Fibroblast of the aortic adventitia (primary cell): ENCODE data around the gene TUBGCP2. TPM values are rescaled to one million over a fixed set of nuclear protein-coding genes. Genes with fewer than 3 reads are reported as not detected.

Source experiments
- DNase-seq: peaks from one replicate; pipeline ENCODE4 v3.0.0-alpha.2; 2010; ENCODE audit warnings: low read depth
- H3K4me3 ChIP-seq: 2 replicates; pipeline ENCODE4 v1.5.1; 2011; ENCODE audit warnings: low read depth, mild to moderate bottlenecking, control low read depth, low read length, moderate library complexity
- CTCF ChIP-seq: IDR thresholded peaks from 2 replicates; pipeline ENCODE4 v1.5.1; 2011; ENCODE audit warnings: mild to moderate bottlenecking, low read length, control low read depth, inconsistent platforms; ENCODE audit not compliant: insufficient read depth
- total RNA-seq: library from RNA; depleted of rRNA; stranded (reverse); fragments of >200 nt; gene quantifications from 2 replicates; pipeline ENCODE4 v1.2.3, GENCODE V29; 2012; ENCODE audit warnings: low replicate concordance

The TUBGCP2 gene
- total RNA-seq, 1 donor: 72.8 TPM

GRCh38 chr10:133339708-133340380 is 31.2 kb upstream of the TUBGCP2 start:
- H3K4me3 ChIP-seq: no peak overlapping the region
- no peak for TF ChIP-seq CTCF
- no peak for DNase-seq

GRCh38 chr10:133338080-133339071 is 29.7 kb upstream of the TUBGCP2 start:
- no peak overlapping the region for H3K4me3 ChIP-seq
- TF ChIP-seq CTCF: no peak
- no peak for DNase-seq

DNA sequence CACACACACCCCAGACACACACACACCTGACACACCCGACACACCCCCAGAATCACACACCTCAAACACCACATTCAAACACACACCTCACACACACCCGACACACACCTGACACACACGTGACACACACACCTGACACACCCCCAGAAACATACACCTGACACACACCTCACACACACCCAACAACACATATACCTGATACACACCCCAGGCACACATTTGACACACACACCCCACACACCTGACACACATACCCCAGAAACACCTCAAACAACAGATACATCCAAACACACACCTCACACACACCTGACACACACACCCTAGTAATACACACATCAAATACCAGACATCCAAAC is 28.7 kb upstream of the TUBGCP2 start:
- no peak for DNase-seq
- no peak for TF ChIP-seq CTCF

DNA sequence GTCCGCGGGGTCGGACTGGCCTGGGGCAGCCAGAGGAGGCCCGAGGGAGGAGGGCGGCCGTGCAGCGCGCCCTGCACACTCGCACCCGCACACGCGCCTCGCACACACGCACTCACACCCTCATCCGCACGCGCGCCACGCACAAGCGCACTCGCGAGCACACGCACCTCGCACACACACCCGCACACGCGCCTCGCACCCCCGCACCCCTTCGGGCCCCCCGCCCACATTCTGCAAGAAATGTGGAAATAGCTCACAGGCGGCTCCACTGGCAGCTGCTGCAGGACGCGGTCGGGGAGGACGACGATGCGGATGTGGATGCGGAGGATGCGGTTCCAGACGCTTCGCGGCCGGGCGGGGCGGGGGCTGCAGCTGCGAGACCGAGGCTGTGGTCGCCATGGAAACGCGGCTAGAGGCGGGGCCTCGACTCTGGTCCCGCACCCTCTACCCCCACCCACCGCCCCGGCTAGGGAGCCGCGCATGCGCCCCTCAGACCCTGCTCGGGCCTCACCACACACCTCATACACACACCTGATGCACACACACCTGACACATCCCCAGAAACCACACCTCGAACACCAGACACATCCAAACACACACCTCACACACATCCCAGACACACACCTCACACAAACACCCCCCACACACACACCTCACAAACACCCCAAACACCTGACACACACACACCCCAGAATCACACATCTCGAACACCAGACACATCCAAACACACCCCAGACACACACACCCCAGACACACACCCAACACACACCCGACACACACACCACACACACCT is 28.1 kb upstream of the TUBGCP2 start, which contains the start of gene CALY:
CALY (minus strand) TSS at position 320 of the 793 bp plus-strand sequence. CDS start 7,907 bp downstream, outside the sequence.
- no peak for TF ChIP-seq CTCF
- H3K4me3 ChIP-seq: no peak within 1 kb of the TSS
- DNase-seq: no peak

More for the DNA sequence above, 28.7 kb upstream of the TUBGCP2 start:
- no peak overlapping the region for H3K4me3 ChIP-seq

- H3K4me3 ChIP-seq: no peak overlapping the region
- TF ChIP-seq CTCF: no peak
- no peak for DNase-seq
These were observed 27.5 kb upstream of the TUBGCP2 start for GRCh38 chr10:133336118-133336576.
